HepG2 (cell line): ENCODE data around the gene STK40. TPM values are rescaled to one million over a fixed set of nuclear protein-coding genes. Genes with fewer than 3 reads are reported as not detected.

Experiments
- ATAC-seq: fragments of 200-7000 bp; cut with Tn5 transposase; 3 replicates; pipeline ENCODE4 v1.9.1; 2020; ENCODE audit warnings: mild to moderate bottlenecking, moderate library complexity
- BruUV-seq: library from RNA; stranded (reverse); fragments of 400-500 nt; replicated peaks from 2 replicates; lab custom pipeline; 2021; lab: Mats Ljungman, UMichigan
- CTCF ChIA-PET: fragments of 300-600 bp; formaldehyde crosslinking; extraction: SDS; loops from one replicate; lab custom pipeline; 2021; ENCODE audit warnings: low total read pairs, inconsistent platforms, low intra/inter-chr PET ratio; lab: Yijun Ruan, JAX
- POLR2A ChIA-PET: fragments of 350-600 bp; sonication (Branson Sonifier 250); formaldehyde crosslinking; loops from one replicate; lab custom pipeline; 2020; ENCODE audit warnings: antibody characterized with exemption, inconsistent platforms; lab: Yijun Ruan, JAX
- DNase-seq: peaks from one replicate; pipeline ENCODE4 v3.0.0-alpha.2; 2015; ENCODE audit warnings: low spot score
- FAIRE-seq: peaks from 3 replicates; lab custom pipeline; 2011; peaks lifted over from hg19 to GRCh38; lab: Jason Lieb, UNC
- H2AFZ ChIP-seq: one replicate; pipeline ENCODE4 v1.6.1; 2011; ENCODE audit warnings: low read length, inconsistent platforms
- H3K27ac ChIP-seq: fragments of 300-600 bp; 3 replicates; pipeline ENCODE4 v1.8.0; 2011; ENCODE audit warnings: mixed run types, mild to moderate bottlenecking, mixed read lengths, low read length, inconsistent platforms; ENCODE audit not compliant: insufficient read depth; ENCODE audit errors: extremely low read length
- H3K27me3 ChIP-seq, 2 experiments: fragments of 200-600 bp in 1 of 2; 2 replicates in 1 of 2; 3 replicates in 1 of 2; pipeline versions ENCODE4 v1.6.0 to v1.8.0; 2011; ENCODE audit warnings: low read length in 2 of 2, mild to moderate bottlenecking in 2 of 2, moderate library complexity in 2 of 2, inconsistent platforms in 1 of 2; ENCODE audit not compliant: insufficient read depth in 2 of 2, control insufficient read depth in 1 of 2
- H3K36me3 ChIP-seq, 2 experiments: fragments of 200-600 bp in 1 of 2; replicated peaks in 1 of 2; 2 replicates in 1 of 2; 3 replicates in 1 of 2; pipeline versions ENCODE4 v1.5.1 to v1.8.0; 2011; ENCODE audit warnings: low read length in 2 of 2, inconsistent platforms in 1 of 2; ENCODE audit not compliant: insufficient read depth in 2 of 2, control insufficient read depth in 1 of 2
- H3K4me1 ChIP-seq: 2 replicates; pipeline ENCODE4 v1.5.1; 2012; ENCODE audit warnings: low read length, inconsistent platforms; ENCODE audit not compliant: insufficient read depth
- H3K4me2 ChIP-seq: 2 replicates; pipeline ENCODE4 v1.6.0; 2011; ENCODE audit warnings: low read depth, low read length, inconsistent platforms
- H3K4me3 ChIP-seq, 3 experiments: fragments of 200-600 bp in 1 of 3; sonication (generic), shearing (Covaris generic) in 1 of 3; replicated peaks in 1 of 3; 2 replicates each; pipeline ENCODE4 v1.5.1; 2011 to 2016; ENCODE audit warnings: low read length in 3 of 3, inconsistent platforms in 2 of 3, low read depth in 2 of 3, mild to moderate bottlenecking in 2 of 3, control low read depth in 1 of 3, mixed read lengths in 1 of 3; ENCODE audit not compliant: insufficient read depth in 1 of 3
- H3K79me2 ChIP-seq: one replicate; pipeline ENCODE4 v1.6.1; 2011; ENCODE audit warnings: low read length, inconsistent platforms; ENCODE audit not compliant: insufficient read depth
- H3K9ac ChIP-seq: 2 replicates; pipeline ENCODE4 v1.6.0; 2011; ENCODE audit warnings: mild to moderate bottlenecking, low read depth, low read length, inconsistent platforms; ENCODE audit not compliant: insufficient read depth
- H3K9me3 ChIP-seq: 2 replicates; pipeline ENCODE4 v1.5.1; 2012; ENCODE audit warnings: mild to moderate bottlenecking, low read length
- H4K20me1 ChIP-seq: 2 replicates; pipeline ENCODE4 v1.6.0; 2011; ENCODE audit warnings: inconsistent platforms, mild to moderate bottlenecking, low read length, moderate library complexity; ENCODE audit not compliant: insufficient read depth
- FIP1L1 ChIP-seq: fragments of 200-400 bp; formaldehyde crosslinking; IDR thresholded peaks from 2 replicates; pipeline ENCODE4 v1.6.1; 2018; ENCODE audit warnings: low read depth, mild to moderate bottlenecking, low read length, moderate library complexity, borderline replicate concordance; ENCODE audit not compliant: insufficient read depth
- GATAD1 ChIP-seq: IDR thresholded peaks from 2 replicates; pipeline ENCODE4 v1.6.1; 2016; ENCODE audit warnings: missing genetic modification reagents, missing compliant biosample characterization
- HOXD1 ChIP-seq: sonication (generic); formaldehyde crosslinking; IDR thresholded peaks from 2 replicates; pipeline ENCODE4 v1.5.0; 2020; ENCODE audit warnings: missing genetic modification reagents
- KAT2B ChIP-seq: fragments of 150-350 bp; IDR thresholded peaks from 2 replicates; pipeline ENCODE4 v1.6.1; 2014; ENCODE audit warnings: low read depth, low read length, borderline replicate concordance
- KDM3A ChIP-seq: IDR thresholded peaks from 2 replicates; pipeline ENCODE4 v1.6.1; 2018; ENCODE audit warnings: low read depth, missing compliant biosample characterization
- NRL ChIP-seq: sonication (generic); formaldehyde crosslinking; IDR thresholded peaks from 2 replicates; pipeline ENCODE4 v1.5.0; 2020; ENCODE audit warnings: missing genetic modification reagents, mild to moderate bottlenecking, moderate library complexity, borderline replicate concordance
- SATB2 ChIP-seq: sonication (generic); formaldehyde crosslinking; IDR thresholded peaks from 2 replicates; pipeline ENCODE4 v1.5.0; 2020; ENCODE audit warnings: missing genetic modification reagents
- SMAD3 ChIP-seq: sonication (generic); formaldehyde crosslinking; IDR thresholded peaks from 2 replicates; pipeline ENCODE4 v1.4.0; 2020; ENCODE audit warnings: missing genetic modification reagents
- SP140L ChIP-seq: sonication (generic); formaldehyde crosslinking; IDR thresholded peaks from 2 replicates; pipeline ENCODE4 v1.4.0; 2020; ENCODE audit warnings: missing genetic modification reagents, borderline replicate concordance
- TAF1 ChIP-seq: sonication (generic); formaldehyde crosslinking; IDR thresholded peaks from 2 replicates; pipeline ENCODE4 v1.4.0; 2020; ENCODE audit warnings: missing genetic modification reagents
- ZFP36L1 ChIP-seq: sonication (generic); formaldehyde crosslinking; IDR thresholded peaks from 2 replicates; pipeline ENCODE4 v1.8.0; 2022; ENCODE audit warnings: mild to moderate bottlenecking, missing genetic modification reagents, moderate library complexity
- ZNF343 ChIP-seq: sonication (generic); formaldehyde crosslinking; IDR thresholded peaks from 2 replicates; pipeline ENCODE4 v1.4.0; 2020; ENCODE audit warnings: mild to moderate bottlenecking, missing genetic modification reagents
- ZNF557 ChIP-seq: sonication (generic); formaldehyde crosslinking; IDR thresholded peaks from 2 replicates; pipeline ENCODE4 v1.4.0; 2020; ENCODE audit warnings: missing genetic modification reagents
- ZNF567 ChIP-seq: sonication (generic); formaldehyde crosslinking; IDR thresholded peaks from 2 replicates; pipeline ENCODE4 v1.8.1; 2023; ENCODE audit warnings: mild to moderate bottlenecking, missing genetic modification reagents, borderline replicate concordance
- WGBS: methylation state at CpG from one replicate; pipeline ENCODE4 v1.1.6; 2017; ENCODE audit warnings: low lambda C conversion rate; 5-methylcytosine and 5-hydroxymethylcytosine counted together
- in situ Hi-C: cut with HindIII; loops from 2 replicates; pipeline ENCODE4 v1.10.0; 2017; ENCODE audit warnings: low pct_unique_long_range_greater_than_20kb; ENCODE audit not compliant: extremely low pct_ligation_motif_present
- intact Hi-C: fragments of 100-400 bp; cut with micrococcal nuclease; formaldehyde crosslinking; loops from one replicate; pipeline ENCODE4 v1.10.0; 2022; ENCODE audit not compliant: unreplicated experiment
- polyA plus RNA-seq, 8 experiments: library from polyadenylated mRNA; depleted of rRNA in 3 of 8; stranded (reverse) in 7 of 8; unstranded in 1 of 8; fragments of >200 nt; fragmentation: Illumina TruSeq in 4 of 8; extraction: Trizol in 4 of 8; gene quantifications; 2 replicates each; pipeline versions ENCODE4 v1.2.1 to v1.2.3, GENCODE V29; 2011 to 2016; ENCODE audit warnings: low read depth in 4 of 8, missing spikeins in 1 of 8, mixed read lengths in 1 of 8; ENCODE audit not compliant: insufficient read depth in 1 of 8
- total RNA-seq, 5 experiments: library from RNA; depleted of rRNA; stranded (reverse); fragments of >200 nt; fragmentation: Illumina TruSeq; extraction: Trizol; gene quantifications; 2 replicates each; pipeline ENCODE4 v1.2.3, GENCODE V29; 2016; ENCODE audit warnings: low read depth in 1 of 5
- TF ChIP-seq, protein P1 (sequence below): IDR thresholded peaks from 2 replicates; pipeline ENCODE4 v1.6.1; 2016; ENCODE audit warnings: mild to moderate bottlenecking, missing biosample characterization, missing genetic modification reagents
- TF ChIP-seq, protein P2 (sequence below): IDR thresholded peaks from 2 replicates; pipeline ENCODE4 v1.6.1; 2016; ENCODE audit warnings: missing genetic modification reagents, missing compliant biosample characterization
- TF ChIP-seq, protein P3 (sequence below): sonication (generic); formaldehyde crosslinking; IDR thresholded peaks from 2 replicates; pipeline ENCODE4 v1.5.0; 2020; ENCODE audit warnings: mild to moderate bottlenecking, missing genetic modification reagents, borderline replicate concordance

The STK40 gene
- total and polyA plus RNA-seq, 2 of the 13 experiments (the other 11 are each of a cell fraction or from before 2014, with no cell fraction given): 33.8 to 35.1 TPM

DNA sequence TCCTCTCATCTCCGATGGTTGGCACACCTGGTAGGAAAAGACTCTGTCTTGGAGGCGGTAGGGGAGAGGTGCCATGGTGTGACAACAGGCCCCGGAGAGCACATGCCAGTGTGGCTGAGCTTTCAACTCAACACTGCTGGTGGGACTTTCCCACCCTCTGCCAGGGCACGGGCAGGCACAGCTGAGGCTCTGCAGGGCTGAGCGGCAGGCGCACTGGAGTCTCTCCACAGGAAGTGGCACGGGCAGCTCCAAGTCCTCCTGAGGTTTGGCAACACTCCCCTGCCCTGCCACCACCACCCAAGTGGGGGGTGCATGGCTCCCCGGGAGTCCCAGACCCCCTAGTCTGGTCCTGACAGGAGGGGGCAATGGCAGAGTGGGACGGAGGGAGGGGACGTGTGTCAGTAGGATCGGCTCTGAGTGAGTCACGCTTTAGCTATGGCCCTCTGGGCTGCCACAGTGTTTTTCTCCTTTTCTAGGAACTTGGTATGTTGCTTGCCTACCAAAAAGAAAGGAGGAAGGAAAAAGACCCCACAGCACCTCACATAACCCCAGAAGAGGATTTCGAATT is 35.0 kb downstream of the STK40 start:
- DNase-seq (no peak), FAIRE-seq (no peak), ATAC-seq (no peak)
- Histone ChIP-seq H3K9ac (no peak overlapping the region), H2AFZ (no peak overlapping the region), H3K9me3 (no peaks in the 10 kb centered on the region), H3K36me3 (peaks cover 36 to 67% of the 10 kb centered on the region in 2 experiments), H3K79me2 (no peaks in the 10 kb centered on the region), H4K20me1 (no peaks in the 10 kb centered on the region), H3K4me2 (no peak overlapping the region), H3K27me3 (no peaks in the 10 kb centered on the region), H3K27ac (peak overlapping the region; percentile 11), H3K4me1 (peaks cover 50% of the 10 kb centered on the region), H3K4me3 (no peak overlapping the region)
- in situ Hi-C loops: no loop called here
- 83% methylated on average over 7 of the region's 13 CpGs for WGBS
- BruUV-seq: no TSS peak
- intact Hi-C loops: no loop called here
- POLR2A ChIA-PET: no interaction called here
- CTCF ChIA-PET: no interaction called here
- TF ChIP-seq ZNF343 (CRISPR knock-in tag): no peak
- TF ChIP-seq SATB2 (CRISPR knock-in tag): no peak
- TF ChIP-seq ZNF557: no peak
- no peak for TF ChIP-seq ZFP36L1 (CRISPR knock-in tag)
- no peak for TF ChIP-seq ZNF567 (CRISPR knock-in tag)
- no peak for TF ChIP-seq FIP1L1
- TF ChIP-seq GATAD1 (CRISPR knock-in tag): no peak
- no peak for TF ChIP-seq HOXD1 (CRISPR knock-in tag)
- TF ChIP-seq, protein P1, sequence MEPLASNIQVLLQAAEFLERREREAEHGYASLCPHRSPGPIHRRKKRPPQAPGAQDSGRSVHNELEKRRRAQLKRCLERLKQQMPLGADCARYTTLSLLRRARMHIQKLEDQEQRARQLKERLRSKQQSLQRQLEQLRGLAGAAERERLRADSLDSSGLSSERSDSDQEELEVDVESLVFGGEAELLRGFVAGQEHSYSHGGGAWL (CRISPR knock-in tag): no peak
- no peak for TF ChIP-seq KDM3A (CRISPR knock-in tag)
- TF ChIP-seq NRL (CRISPR knock-in tag): no peak
- TF ChIP-seq, protein P2, sequence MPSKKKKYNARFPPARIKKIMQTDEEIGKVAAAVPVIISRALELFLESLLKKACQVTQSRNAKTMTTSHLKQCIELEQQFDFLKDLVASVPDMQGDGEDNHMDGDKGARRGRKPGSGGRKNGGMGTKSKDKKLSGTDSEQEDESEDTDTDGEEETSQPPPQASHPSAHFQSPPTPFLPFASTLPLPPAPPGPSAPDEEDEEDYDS (CRISPR knock-in tag): no peak
- no peak for TF ChIP-seq SP140L (CRISPR knock-in tag)
- TF ChIP-seq TAF1: no peak
- TF ChIP-seq, protein P3, sequence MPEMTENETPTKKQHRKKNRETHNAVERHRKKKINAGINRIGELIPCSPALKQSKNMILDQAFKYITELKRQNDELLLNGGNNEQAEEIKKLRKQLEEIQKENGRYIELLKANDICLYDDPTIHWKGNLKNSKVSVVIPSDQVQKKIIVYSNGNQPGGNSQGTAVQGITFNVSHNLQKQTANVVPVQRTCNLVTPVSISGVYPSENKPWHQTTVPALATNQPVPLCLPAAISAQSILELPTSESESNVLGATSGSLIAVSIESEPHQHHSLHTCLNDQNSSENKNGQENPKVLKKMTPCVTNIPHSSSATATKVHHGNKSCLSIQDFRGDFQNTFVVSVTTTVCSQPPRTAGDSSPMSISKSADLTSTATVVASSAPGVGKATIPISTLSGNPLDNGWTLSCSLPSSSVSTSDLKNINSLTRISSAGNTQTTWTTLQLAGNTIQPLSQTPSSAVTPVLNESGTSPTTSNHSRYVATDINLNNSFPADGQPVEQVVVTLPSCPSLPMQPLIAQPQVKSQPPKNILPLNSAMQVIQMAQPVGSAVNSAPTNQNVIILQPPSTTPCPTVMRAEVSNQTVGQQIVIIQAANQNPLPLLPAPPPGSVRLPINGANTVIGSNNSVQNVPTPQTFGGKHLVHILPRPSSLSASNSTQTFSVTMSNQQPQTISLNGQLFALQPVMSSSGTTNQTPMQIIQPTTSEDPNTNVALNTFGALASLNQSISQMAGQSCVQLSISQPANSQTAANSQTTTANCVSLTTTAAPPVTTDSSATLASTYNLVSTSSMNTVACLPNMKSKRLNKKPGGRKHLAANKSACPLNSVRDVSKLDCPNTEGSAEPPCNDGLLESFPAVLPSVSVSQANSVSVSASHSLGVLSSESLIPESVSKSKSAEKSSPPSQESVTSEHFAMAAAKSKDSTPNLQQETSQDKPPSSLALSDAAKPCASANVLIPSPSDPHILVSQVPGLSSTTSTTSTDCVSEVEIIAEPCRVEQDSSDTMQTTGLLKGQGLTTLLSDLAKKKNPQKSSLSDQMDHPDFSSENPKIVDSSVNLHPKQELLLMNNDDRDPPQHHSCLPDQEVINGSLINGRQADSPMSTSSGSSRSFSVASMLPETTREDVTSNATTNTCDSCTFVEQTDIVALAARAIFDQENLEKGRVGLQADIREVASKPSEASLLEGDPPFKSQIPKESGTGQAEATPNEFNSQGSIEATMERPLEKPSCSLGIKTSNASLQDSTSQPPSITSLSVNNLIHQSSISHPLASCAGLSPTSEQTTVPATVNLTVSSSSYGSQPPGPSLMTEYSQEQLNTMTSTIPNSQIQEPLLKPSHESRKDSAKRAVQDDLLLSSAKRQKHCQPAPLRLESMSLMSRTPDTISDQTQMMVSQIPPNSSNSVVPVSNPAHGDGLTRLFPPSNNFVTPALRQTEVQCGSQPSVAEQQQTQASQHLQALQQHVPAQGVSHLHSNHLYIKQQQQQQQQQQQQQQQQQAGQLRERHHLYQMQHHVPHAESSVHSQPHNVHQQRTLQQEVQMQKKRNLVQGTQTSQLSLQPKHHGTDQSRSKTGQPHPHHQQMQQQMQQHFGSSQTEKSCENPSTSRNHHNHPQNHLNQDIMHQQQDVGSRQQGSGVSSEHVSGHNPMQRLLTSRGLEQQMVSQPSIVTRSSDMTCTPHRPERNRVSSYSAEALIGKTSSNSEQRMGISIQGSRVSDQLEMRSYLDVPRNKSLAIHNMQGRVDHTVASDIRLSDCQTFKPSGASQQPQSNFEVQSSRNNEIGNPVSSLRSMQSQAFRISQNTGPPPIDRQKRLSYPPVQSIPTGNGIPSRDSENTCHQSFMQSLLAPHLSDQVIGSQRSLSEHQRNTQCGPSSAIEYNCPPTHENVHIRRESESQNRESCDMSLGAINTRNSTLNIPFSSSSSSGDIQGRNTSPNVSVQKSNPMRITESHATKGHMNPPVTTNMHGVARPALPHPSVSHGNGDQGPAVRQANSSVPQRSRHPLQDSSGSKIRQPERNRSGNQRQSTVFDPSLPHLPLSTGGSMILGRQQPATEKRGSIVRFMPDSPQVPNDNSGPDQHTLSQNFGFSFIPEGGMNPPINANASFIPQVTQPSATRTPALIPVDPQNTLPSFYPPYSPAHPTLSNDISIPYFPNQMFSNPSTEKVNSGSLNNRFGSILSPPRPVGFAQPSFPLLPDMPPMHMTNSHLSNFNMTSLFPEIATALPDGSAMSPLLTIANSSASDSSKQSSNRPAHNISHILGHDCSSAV (CRISPR knock-in tag): no peak
- no peak for TF ChIP-seq SMAD3 (CRISPR knock-in tag)
- TF ChIP-seq KAT2B: no peak
